ENCODE results near the gene KCP. TPM values are rescaled to one million over a fixed set of nuclear protein-coding genes. Genes with fewer than 3 reads are reported as not detected.

The KCP gene
- total RNA-seq, 2 experiments from 2014 or later = 0.20 to 0.52 TPM

GRCh38 chr7:128935342-128935730 is 24.8 kb upstream of the KCP start:
- CTCF ChIA-PET = no interaction called here
- Mint-ChIP-seq H3K4me3 (no peak overlapping the region), H3K27me3 (peaks cover 15% of the 10 kb centered on the region), H3K36me3 (peaks cover 1% of the 10 kb centered on the region), H3K9me3 (ENCODE audit: low read depth) (no peaks in the 10 kb centered on the region), H3K4me1 (peaks cover 34% of the 10 kb centered on the region), H3K27ac (no peak overlapping the region)
- no peak for ATAC-seq
- no peak for DNase-seq

- DNase-seq (no peak), ATAC-seq (no peak)
- Mint-ChIP-seq H3K9me3 (ENCODE audit: low read depth) (no peaks in the 10 kb centered on the region), H3K4me1 (peaks cover 27% of the 10 kb centered on the region), H3K4me3 (no peak overlapping the region), H3K27ac (no peak overlapping the region), H3K36me3 (peaks cover 1% of the 10 kb centered on the region), H3K27me3 (peaks cover 15% of the 10 kb centered on the region)
- CTCF ChIA-PET = no interaction called here
Measured at GRCh38 chr7:128934361-128935341, 24.1 kb upstream of the KCP start.

- H3K9me3 Mint-ChIP-seq (ENCODE audit: low read depth) = no peaks in the 10 kb centered on the region
- H3K36me3 Mint-ChIP-seq = peaks cover 1% of the 10 kb centered on the region
- peak overlapping the region; percentile 35 for H3K4me3 Mint-ChIP-seq
- CTCF ChIA-PET = interaction anchor here (1.0 to 1.8 kb wide), 7 partner anchors 9 to 480 kb away, joined by 3 to 7 read pairs (median 3); no protein-coding TSS in a partner anchor
- peak overlapping the region; percentile 81 for H3K27ac Mint-ChIP-seq
- H3K27me3 Mint-ChIP-seq = peaks cover 12% of the 10 kb centered on the region
- peaks cover 21% of the 10 kb centered on the region for H3K4me1 Mint-ChIP-seq
- ATAC-seq = peak; percentile 77
- peak; percentile 78 for DNase-seq
Measured at GRCh38 chr7:128933180-128933891, 22.8 kb upstream of the KCP start.

- no peak for DNase-seq
- Mint-ChIP-seq H3K4me1 (peaks cover 20% of the 10 kb centered on the region), H3K27me3 (peaks cover 11% of the 10 kb centered on the region), H3K9me3 (ENCODE audit: low read depth) (no peaks in the 10 kb centered on the region), H3K27ac (peak overlapping the region; percentile 81), H3K36me3 (peaks cover 1% of the 10 kb centered on the region), H3K4me3 (no peak overlapping the region)
- CTCF ChIA-PET = interaction anchor here (1.0 to 1.8 kb wide), 7 partner anchors 8 to 480 kb away, joined by 3 to 7 read pairs (median 3); no protein-coding TSS in a partner anchor
- peak; percentile 9 for ATAC-seq
Measured at GRCh38 chr7:128932862-128933179, 22.3 kb upstream of the KCP start.

- ATAC-seq = no peak
- Mint-ChIP-seq H3K4me1 (peaks cover 18% of the 10 kb centered on the region), H3K9me3 (ENCODE audit: low read depth) (no peaks in the 10 kb centered on the region), H3K36me3 (peaks cover 1% of the 10 kb centered on the region), H3K27me3 (peaks cover 8% of the 10 kb centered on the region), H3K27ac (peak overlapping the region; percentile 15), H3K4me3 (no peak overlapping the region)
- no peak for DNase-seq
- CTCF ChIA-PET = interaction anchor here (1.0 to 1.8 kb wide), 4 partner anchors 16 to 159 kb away, joined by 3 to 7 read pairs (median 4); no protein-coding TSS in a partner anchor
Measured at GRCh38 chr7:128931965-128932861, 21.7 kb upstream of the KCP start.

- Mint-ChIP-seq H3K4me3 (no peak overlapping the region), H3K27me3 (peaks cover 4% of the 10 kb centered on the region), H3K4me1 (peaks cover 12% of the 10 kb centered on the region), H3K36me3 (peaks cover 1% of the 10 kb centered on the region), H3K9me3 (ENCODE audit: low read depth) (no peaks in the 10 kb centered on the region), H3K27ac (no peak overlapping the region)
- DNase-seq = no peak
- CTCF ChIA-PET = interaction anchor here (0.9 kb wide), 1 partner anchor 16 kb away, joined by 3 read pairs; no protein-coding TSS in a partner anchor
- no peak for ATAC-seq
Measured at GRCh38 chr7:128931190-128931798, 20.8 kb upstream of the KCP start.

GRCh38 chr7:128928882-128929788 is 18.6 kb upstream of the KCP start:
- no peak for DNase-seq

GRCh38 chr7:128928159-128928813 is 17.8 kb upstream of the KCP start:
- Mint-ChIP-seq H3K36me3 (peaks cover under 1% of the 10 kb centered on the region), H3K27me3 (peaks cover 18% of the 10 kb centered on the region), H3K9me3 (ENCODE audit: low read depth) (no peaks in the 10 kb centered on the region), H3K4me1 (peaks cover 6% of the 10 kb centered on the region), H3K27ac (no peak overlapping the region), H3K4me3 (no peak overlapping the region)
- ATAC-seq (no peak), DNase-seq (no peak)
- CTCF ChIA-PET = interaction anchor here (1.0 kb wide), 1 partner anchor 155 kb away, joined by 3 read pairs; no protein-coding TSS in a partner anchor

More at GRCh38 chr7:128928882-128929788, 18.6 kb upstream of the KCP start:
- CTCF ChIA-PET = interaction anchor here (1.0 kb wide), 1 partner anchor 154 kb away, joined by 3 read pairs; no protein-coding TSS in a partner anchor
- no peak for ATAC-seq
- no peak overlapping the region for H3K27ac Mint-ChIP-seq
- no peak overlapping the region for H3K4me3 Mint-ChIP-seq
- H3K36me3 Mint-ChIP-seq = peaks cover 1% of the 10 kb centered on the region
- H3K27me3 Mint-ChIP-seq = peaks cover 13% of the 10 kb centered on the region
- H3K9me3 Mint-ChIP-seq (ENCODE audit: low read depth) = no peaks in the 10 kb centered on the region
- H3K4me1 Mint-ChIP-seq = peaks cover 11% of the 10 kb centered on the region

GRCh38 chr7:128924707-128925588 is 14.4 kb upstream of the KCP start:
- peaks cover 39% of the 10 kb centered on the region for H3K27me3 Mint-ChIP-seq
- CTCF ChIA-PET = interaction anchor here (1.0 to 1.3 kb wide), 2 partner anchors 8 to 165 kb away, joined by 3 to 4 read pairs; no protein-coding TSS in a partner anchor
- DNase-seq = no peak
- H3K4me3 Mint-ChIP-seq = no peak overlapping the region
- no peaks in the 10 kb centered on the region for H3K4me1 Mint-ChIP-seq
- no peaks in the 10 kb centered on the region for H3K36me3 Mint-ChIP-seq
- no peaks in the 10 kb centered on the region for H3K9me3 Mint-ChIP-seq (ENCODE audit: low read depth)
- no peak for ATAC-seq
- no peak overlapping the region for H3K27ac Mint-ChIP-seq

GRCh38 chr7:128923411-128923800 is 12.9 kb upstream of the KCP start:
- Mint-ChIP-seq H3K9me3 (ENCODE audit: low read depth) (no peaks in the 10 kb centered on the region), H3K27ac (no peak overlapping the region), H3K36me3 (no peaks in the 10 kb centered on the region), H3K4me3 (no peak overlapping the region), H3K27me3 (peaks cover 53% of the 10 kb centered on the region), H3K4me1 (no peaks in the 10 kb centered on the region)
- CTCF ChIA-PET = no interaction called here
- no peak for DNase-seq
- ATAC-seq = no peak
